AG09319 (cell line): Measurements from ENCODE around the gene ERICH6.

Source experiments
- DNase-seq: peaks from one replicate; pipeline ENCODE4 v3.0.0-alpha.2; 2010; ENCODE audit warnings: low read depth; ENCODE audit errors: extremely low read depth
- CTCF ChIP-seq: IDR thresholded peaks from 2 replicates; pipeline ENCODE4 v1.5.1; 2011; ENCODE audit warnings: low read depth, mild to moderate bottlenecking, inconsistent platforms, low read length, moderate library complexity

The ERICH6 gene

DNA sequence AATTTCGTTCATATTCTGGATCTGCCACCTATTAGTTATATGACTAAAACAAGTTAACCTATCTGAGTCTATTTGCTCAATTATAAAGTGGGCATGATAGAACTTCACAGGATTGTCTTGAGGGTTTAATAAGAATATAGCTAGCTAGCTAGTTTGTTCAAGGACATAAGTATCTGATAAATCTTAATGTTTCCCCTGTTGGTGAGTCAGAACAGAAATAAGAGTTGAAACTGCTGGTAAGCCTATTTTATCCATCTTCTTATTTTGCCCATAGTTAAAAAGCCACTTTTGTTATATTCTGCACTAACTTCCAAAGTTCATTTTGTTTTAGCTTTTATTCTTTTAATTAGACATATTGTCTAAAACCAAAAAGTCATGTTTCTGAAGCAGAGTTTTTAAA, 91.2 kb downstream of the ERICH6 start:
- TF ChIP-seq CTCF: no peak
- DNase-seq: no peak

- DNase-seq: no peak
Observed at GRCh38 chr3:150611666-150612065, 92.1 kb downstream of the ERICH6 start.

GRCh38 chr3:150610785-150611184, 92.9 kb downstream of the ERICH6 start:
- TF ChIP-seq CTCF: no peak
- DNase-seq: no peak

More at GRCh38 chr3:150611666-150612065, 92.1 kb downstream of the ERICH6 start:
- TF ChIP-seq CTCF: no peak

DNA sequence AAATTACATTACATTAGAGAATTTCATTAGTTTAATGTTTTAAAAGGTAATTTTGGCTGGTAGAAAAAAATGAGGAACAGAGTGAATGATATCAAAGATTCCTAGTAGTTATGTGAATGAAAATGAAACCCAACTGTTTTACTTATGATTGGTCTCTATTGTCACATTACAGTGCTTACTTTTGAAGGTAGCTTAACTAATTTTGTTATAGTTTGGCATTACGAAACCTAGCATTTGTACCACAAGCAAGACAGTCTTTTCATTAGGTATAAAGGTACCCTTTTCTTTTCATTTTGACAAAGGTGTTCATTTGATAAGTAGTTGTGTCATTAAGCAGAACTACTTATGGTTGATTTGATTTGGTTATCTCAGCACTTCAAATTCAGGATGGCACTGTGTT, 93.7 kb downstream of the ERICH6 start:
- no peak for DNase-seq
- TF ChIP-seq CTCF: no peak
